NCI-H510A (cell line): ENCODE data around the gene CAMK2D.

Experiments used
- DNase-seq: peaks from one replicate; lab custom pipeline; 2025; lab: John Stamatoyannopoulos, UW

Gene CAMK2D

GRCh38 chr4:113763029-113763285, 1.4 kb upstream of the CAMK2D start:
- DNase-seq, result no peak

- DNase-seq, result peak; percentile 93
Measured at GRCh38 chr4:113762186-113763028, 869 bp upstream of the CAMK2D start.

- DNase-seq, result peak; percentile 53
Measured at GRCh38 chr4:113760795-113761619, 531 bp downstream of the CAMK2D start.

GRCh38 chr4:113760094-113760794, 1.3 kb downstream of the CAMK2D start:
- DNase-seq, result no peak

- no peak for DNase-seq
Measured at GRCh38 chr4:113759696-113760093, 1.8 kb downstream of the CAMK2D start.

GRCh38 chr4:113758372-113758771, 3.2 kb downstream of the CAMK2D start:
- DNase-seq, result no peak

GRCh38 chr4:113757486-113757885, 4.1 kb downstream of the CAMK2D start:
- DNase-seq, result no peak

- no peak for DNase-seq
Measured at GRCh38 chr4:113756005-113756410, 5.5 kb downstream of the CAMK2D start.

GRCh38 chr4:113750734-113751133, 10.8 kb downstream of the CAMK2D start:
- no peak for DNase-seq

GRCh38 chr4:113750296-113750695, 11.2 kb downstream of the CAMK2D start:
- DNase-seq, result no peak

GRCh38 chr4:113749178-113749577, 12.4 kb downstream of the CAMK2D start:
- DNase-seq, result no peak

- DNase-seq, result no peak
Measured at GRCh38 chr4:113747949-113748348, 13.6 kb downstream of the CAMK2D start.

- no peak for DNase-seq
Measured at GRCh38 chr4:113745711-113746110, 15.8 kb downstream of the CAMK2D start.

GRCh38 chr4:113744667-113745240, 16.8 kb downstream of the CAMK2D start:
- no peak for DNase-seq

GRCh38 chr4:113743690-113744089, 17.8 kb downstream of the CAMK2D start:
- no peak for DNase-seq

GRCh38 chr4:113742643-113743042, 18.9 kb downstream of the CAMK2D start:
- no peak for DNase-seq

GRCh38 chr4:113741956-113742355, 19.6 kb downstream of the CAMK2D start:
- DNase-seq, result no peak

GRCh38 chr4:113740857-113741379, 20.6 kb downstream of the CAMK2D start:
- no peak for DNase-seq

- no peak for DNase-seq
Measured at GRCh38 chr4:113739197-113739596, 22.3 kb downstream of the CAMK2D start.

- DNase-seq, result no peak
Measured at GRCh38 chr4:113738251-113738650, 23.3 kb downstream of the CAMK2D start.

GRCh38 chr4:113733685-113734084, 27.9 kb downstream of the CAMK2D start:
- no peak for DNase-seq

GRCh38 chr4:113732967-113733527, 28.5 kb downstream of the CAMK2D start:
- DNase-seq, result no peak
